ENCODE results near the gene PSME3.
"Not testable (repeated sequence)": the region's sequence is repeated elsewhere in the genome, so short reads cannot be mapped to it uniquely, and the experiment has no call there.

- TF ChIP-seq EZH2phosphoT487 (IDR thresholded peaks at IDR 0.05; ENCODE audit: insufficient read depth, low read depth); EZH2 (IDR thresholded peaks at IDR 0.05; ENCODE audit: insufficient read depth, poor library complexity, severe bottlenecking): not testable (repeated sequence)
Observed at GRCh38 chr17:42856516-42856915, 23.3 kb downstream of the PSME3 start.

All from GM23248 (cell line).